Measurements from ENCODE around the gene OTUD7B. TPM values are rescaled to one million over a fixed set of nuclear protein-coding genes. Genes with fewer than 3 reads are reported as not detected.

OTUD7B gene
- total and polyA plus RNA-seq, 9 of the 15 experiments (the other 6 are each of a cell fraction or from before 2014, with no cell fraction given): 0.96 to 18.8 (median 7.4) TPM

DNA sequence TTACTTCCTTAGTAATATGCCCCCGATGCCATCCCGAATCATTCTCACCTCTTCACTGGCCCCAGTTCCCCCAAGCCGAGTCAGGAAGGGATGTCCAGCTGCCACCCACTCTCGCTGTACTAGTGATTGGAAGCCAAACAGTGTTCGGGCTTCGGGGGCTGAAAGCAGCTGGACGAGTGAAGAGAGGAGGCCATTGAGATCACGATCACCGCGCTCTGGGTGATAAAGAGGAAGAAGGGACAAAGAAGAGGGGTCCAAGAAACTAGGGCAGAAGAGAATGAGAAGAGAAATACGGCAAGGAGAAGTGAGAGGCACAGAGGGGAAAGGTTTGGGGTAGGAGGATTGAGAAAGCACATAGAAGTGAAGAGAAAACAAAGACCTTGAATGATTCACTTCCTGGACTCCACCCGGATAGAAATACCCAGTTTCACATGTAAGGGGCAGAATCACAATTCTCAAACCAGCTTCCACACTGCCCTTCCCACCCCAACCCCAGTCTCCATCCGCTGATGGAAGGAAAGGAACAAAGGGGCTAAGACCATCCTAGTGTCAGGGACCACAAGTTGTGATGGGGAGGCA, 79.2 kb downstream of the OTUD7B start:
- no peak overlapping the region for H3K4me3 ChIP-seq
- ChIA-PET POLR2A (interaction anchor here (0.6 to 1.1 kb wide), 2 partner anchors 44 to 114 kb away, joined by 3 to 5 read pairs; no protein-coding TSS in a partner anchor), CTCF (ENCODE audit: low intra/inter-chr PET ratio) (no interaction called here)
- TF ChIP-seq MECOM (CRISPR knock-in tag; IDR thresholded peaks at IDR 0.05) (no peak), GATAD2A (IDR thresholded peaks at IDR 0.05) (no peak), ZNF561 (CRISPR knock-in tag; conservative IDR thresholded peaks at IDR 0.05) (no peak), DACH1 (IDR thresholded peaks at IDR 0.05; ENCODE audit: partially characterized antibody) (no peak), ZKSCAN8 (CRISPR knock-in tag; IDR thresholded peaks at IDR 0.05) (no peak), ZNF668 (CRISPR knock-in tag; IDR thresholded peaks at IDR 0.05) (no peak), RBM34 (IDR thresholded peaks at IDR 0.05; ENCODE audit: borderline replicate concordance, insufficient read depth, low read length) (no peak), EWSR1 (IDR thresholded peaks at IDR 0.05; ENCODE audit: borderline replicate concordance, low read depth, partially characterized antibody) (no peak), BRCA1 (IDR thresholded peaks at IDR 0.05) (no peak), BRCA1 (CRISPR knock-in tag; IDR thresholded peaks at IDR 0.05) (no peak), ZBTB8A (IDR thresholded peaks at IDR 0.05; ENCODE audit: partially characterized antibody) (no peak), NCOA1 (IDR thresholded peaks at IDR 0.05; ENCODE audit: low read depth) (no peak), ZNF143 (CRISPR knock-in tag; IDR thresholded peaks at IDR 0.05) (no peak), ZNF717 (CRISPR knock-in tag; IDR thresholded peaks at IDR 0.05) (no peak), POLR2H (tag; IDR thresholded peaks at IDR 0.05; ENCODE audit: low read depth) (no peak)
- TF ChIP-seq, protein P1, sequence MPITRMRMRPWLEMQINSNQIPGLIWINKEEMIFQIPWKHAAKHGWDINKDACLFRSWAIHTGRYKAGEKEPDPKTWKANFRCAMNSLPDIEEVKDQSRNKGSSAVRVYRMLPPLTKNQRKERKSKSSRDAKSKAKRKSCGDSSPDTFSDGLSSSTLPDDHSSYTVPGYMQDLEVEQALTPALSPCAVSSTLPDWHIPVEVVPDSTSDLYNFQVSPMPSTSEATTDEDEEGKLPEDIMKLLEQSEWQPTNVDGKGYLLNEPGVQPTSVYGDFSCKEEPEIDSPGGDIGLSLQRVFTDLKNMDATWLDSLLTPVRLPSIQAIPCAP (CRISPR knock-in tag; IDR thresholded peaks at IDR 0.05; ENCODE audit: borderline replicate concordance): no peak
- TF ChIP-seq, protein P2, sequence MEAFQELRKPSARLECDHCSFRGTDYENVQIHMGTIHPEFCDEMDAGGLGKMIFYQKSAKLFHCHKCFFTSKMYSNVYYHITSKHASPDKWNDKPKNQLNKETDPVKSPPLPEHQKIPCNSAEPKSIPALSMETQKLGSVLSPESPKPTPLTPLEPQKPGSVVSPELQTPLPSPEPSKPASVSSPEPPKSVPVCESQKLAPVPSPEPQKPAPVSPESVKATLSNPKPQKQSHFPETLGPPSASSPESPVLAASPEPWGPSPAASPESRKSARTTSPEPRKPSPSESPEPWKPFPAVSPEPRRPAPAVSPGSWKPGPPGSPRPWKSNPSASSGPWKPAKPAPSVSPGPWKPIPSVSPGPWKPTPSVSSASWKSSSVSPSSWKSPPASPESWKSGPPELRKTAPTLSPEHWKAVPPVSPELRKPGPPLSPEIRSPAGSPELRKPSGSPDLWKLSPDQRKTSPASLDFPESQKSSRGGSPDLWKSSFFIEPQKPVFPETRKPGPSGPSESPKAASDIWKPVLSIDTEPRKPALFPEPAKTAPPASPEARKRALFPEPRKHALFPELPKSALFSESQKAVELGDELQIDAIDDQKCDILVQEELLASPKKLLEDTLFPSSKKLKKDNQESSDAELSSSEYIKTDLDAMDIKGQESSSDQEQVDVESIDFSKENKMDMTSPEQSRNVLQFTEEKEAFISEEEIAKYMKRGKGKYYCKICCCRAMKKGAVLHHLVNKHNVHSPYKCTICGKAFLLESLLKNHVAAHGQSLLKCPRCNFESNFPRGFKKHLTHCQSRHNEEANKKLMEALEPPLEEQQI (IDR thresholded peaks at IDR 0.05): no peak
- TF ChIP-seq, protein P3, sequence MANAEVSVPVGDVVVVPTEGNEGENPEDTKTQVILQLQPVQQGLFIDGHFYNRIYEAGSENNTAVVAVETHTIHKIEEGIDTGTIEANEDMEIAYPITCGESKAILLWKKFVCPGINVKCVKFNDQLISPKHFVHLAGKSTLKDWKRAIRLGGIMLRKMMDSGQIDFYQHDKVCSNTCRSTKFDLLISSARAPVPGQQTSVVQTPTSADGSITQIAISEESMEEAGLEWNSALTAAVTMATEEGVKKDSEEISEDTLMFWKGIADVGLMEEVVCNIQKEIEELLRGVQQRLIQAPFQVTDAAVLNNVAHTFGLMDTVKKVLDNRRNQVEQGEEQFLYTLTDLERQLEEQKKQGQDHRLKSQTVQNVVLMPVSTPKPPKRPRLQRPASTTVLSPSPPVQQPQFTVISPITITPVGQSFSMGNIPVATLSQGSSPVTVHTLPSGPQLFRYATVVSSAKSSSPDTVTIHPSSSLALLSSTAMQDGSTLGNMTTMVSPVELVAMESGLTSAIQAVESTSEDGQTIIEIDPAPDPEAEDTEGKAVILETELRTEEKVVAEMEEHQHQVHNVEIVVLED (CRISPR knock-in tag; IDR thresholded peaks at IDR 0.05): no peak
- TF ChIP-seq, protein P4, sequence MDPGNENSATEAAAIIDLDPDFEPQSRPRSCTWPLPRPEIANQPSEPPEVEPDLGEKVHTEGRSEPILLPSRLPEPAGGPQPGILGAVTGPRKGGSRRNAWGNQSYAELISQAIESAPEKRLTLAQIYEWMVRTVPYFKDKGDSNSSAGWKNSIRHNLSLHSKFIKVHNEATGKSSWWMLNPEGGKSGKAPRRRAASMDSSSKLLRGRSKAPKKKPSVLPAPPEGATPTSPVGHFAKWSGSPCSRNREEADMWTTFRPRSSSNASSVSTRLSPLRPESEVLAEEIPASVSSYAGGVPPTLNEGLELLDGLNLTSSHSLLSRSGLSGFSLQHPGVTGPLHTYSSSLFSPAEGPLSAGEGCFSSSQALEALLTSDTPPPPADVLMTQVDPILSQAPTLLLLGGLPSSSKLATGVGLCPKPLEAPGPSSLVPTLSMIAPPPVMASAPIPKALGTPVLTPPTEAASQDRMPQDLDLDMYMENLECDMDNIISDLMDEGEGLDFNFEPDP (CRISPR knock-in tag; IDR thresholded peaks at IDR 0.05): no peak
- peak overlapping the region; percentile 38 for H2AFZ ChIP-seq (ENCODE audit: low read depth, low read length)
- no peaks in the 10 kb centered on the region for H3K9me1 ChIP-seq (ENCODE audit: control insufficient read depth, insufficient read depth, low read length)
- H3K9me3 ChIP-seq (replicated peaks; ENCODE audit: control insufficient read depth, insufficient read depth, low read depth, low read length): no peaks in the 10 kb centered on the region
- intact Hi-C loops (cut with micrococcal nuclease): no loop called here
- H3K4me2 ChIP-seq (ENCODE audit: insufficient read depth, low read length): no peak overlapping the region
- no TSS peak for BruUV-seq (replicated peaks)
- ATAC-seq: no peak
- H3K4me1 ChIP-seq (replicated peaks in 1 of 2; ENCODE audit: control insufficient read depth in 2 of 2, insufficient read depth in 2 of 2, low read length in 2 of 2): peaks cover 13 to 25% of the 10 kb centered on the region in 2 experiments
- no peaks in the 10 kb centered on the region for H3K27me3 ChIP-seq (ENCODE audit: control insufficient read depth in 2 of 2, insufficient read depth in 2 of 2, low read length in 2 of 2)
- in situ Hi-C loops (cut with MboI): no loop called here
- no peak overlapping the region for H3K27ac ChIP-seq (ENCODE audit: extremely low read depth, low read depth, low read length)
- peaks cover 6% of the 10 kb centered on the region for H3K36me3 ChIP-seq (ENCODE audit: control insufficient read depth, insufficient read depth, low read length)
- DNase-seq (ENCODE audit: extremely low read depth in 1 of 4, low spot score in 3 of 4): no peak
- no peak for FAIRE-seq
- H3K79me2 ChIP-seq (ENCODE audit: control insufficient read depth, insufficient read depth, low read length): peaks cover 19% of the 10 kb centered on the region
- peak overlapping the region in 1 of 2 experiments; percentile 65; a peak in 1 of 4 replicates for H3K9ac ChIP-seq (ENCODE audit: insufficient read depth in 1 of 2, low read depth in 2 of 2, low read length in 2 of 2)
- no peaks in the 10 kb centered on the region for H4K20me1 ChIP-seq (replicated peaks; ENCODE audit: control insufficient read depth, insufficient read depth, low read length)
- 59% methylated on average over 13 of the region's 13 CpGs for WGBS (ENCODE audit: insufficient coverage, low coverage, missing lambda C conversion rate)

Measured in K562 (cell line).